ENCODE measurements around the gene ALDH1L1. TPM values are rescaled to one million over a fixed set of nuclear protein-coding genes. Genes with fewer than 3 reads are reported as not detected.

ALDH1L1 gene
- total and polyA plus RNA-seq, 4 donors: 0.51 to 9.0 (median 2.8) TPM

- no peak for DNase-seq
- Histone ChIP-seq H3K9me3 (ENCODE audit: control insufficient read depth in 4 of 4, insufficient read depth in 3 of 4, low read length in 3 of 4) (peaks cover 0 to 3% (median 0%) of the 10 kb centered on the region in 4 donors), H3K4me1 (ENCODE audit: control insufficient read depth in 5 of 5, insufficient read depth in 5 of 5, low read length in 5 of 5) (no peaks in the 10 kb centered on the region), H3K27me3 (ENCODE audit: control insufficient read depth in 3 of 3, insufficient read depth in 3 of 3, low read length in 2 of 3) (no peaks in the 10 kb centered on the region), H3K27ac (ENCODE audit: low read depth in 1 of 2, low read length in 1 of 2) (no peak overlapping the region), H3K4me3 (no peak overlapping the region), H3K9ac (ENCODE audit: insufficient read depth in 1 of 2, low read length in 2 of 2) (no peak overlapping the region), H3K36me3 (ENCODE audit: control insufficient read depth in 4 of 4, insufficient read depth in 4 of 4, low read length in 4 of 4) (no peaks in the 10 kb centered on the region)
- no peak for TF ChIP-seq CTCF (IDR thresholded peaks at IDR 0.05; ENCODE audit: control extremely low read depth, extremely low read depth)
- 89 to 94% methylated on average over 5 of the region's 5 CpGs for WGBS, 2 donors
- no peak for ATAC-seq (ENCODE audit: insufficient read depth, low FRiP score)
Observed at GRCh38 chr3:126161309-126161708, 19.1 kb downstream of the ALDH1L1 start.

GRCh38 chr3:126160243-126161210 lies 19.9 kb downstream of the ALDH1L1 start:
- TF ChIP-seq CTCF (IDR thresholded peaks at IDR 0.05; ENCODE audit: control extremely low read depth, extremely low read depth): no peak
- ATAC-seq (ENCODE audit: insufficient read depth, low FRiP score) (no peak), DNase-seq (no peak)
- Histone ChIP-seq H3K9ac (ENCODE audit: insufficient read depth in 1 of 2, low read length in 2 of 2) (no peak overlapping the region), H3K36me3 (ENCODE audit: control insufficient read depth in 4 of 4, insufficient read depth in 4 of 4, low read length in 4 of 4) (no peaks in the 10 kb centered on the region), H3K4me1 (ENCODE audit: control insufficient read depth in 5 of 5, insufficient read depth in 5 of 5, low read length in 5 of 5) (no peaks in the 10 kb centered on the region), H3K27me3 (ENCODE audit: control insufficient read depth in 3 of 3, insufficient read depth in 3 of 3, low read length in 2 of 3) (no peaks in the 10 kb centered on the region), H3K9me3 (ENCODE audit: control insufficient read depth in 4 of 4, insufficient read depth in 3 of 4, low read length in 3 of 4) (peaks cover 0 to 2% (median 0%) of the 10 kb centered on the region in 4 donors), H3K27ac (ENCODE audit: low read depth in 1 of 2, low read length in 1 of 2) (no peak overlapping the region), H3K4me3 (no peak overlapping the region)
- 88 to 90% methylated on average over 9 to 10 of the region's 10 CpGs for WGBS, 2 donors

- TF ChIP-seq CTCF (IDR thresholded peaks at IDR 0.05; ENCODE audit: control extremely low read depth, extremely low read depth): no peak
- ATAC-seq (ENCODE audit: insufficient read depth, low FRiP score) (no peak), DNase-seq (no peak)
- peaks cover 0 to 2% (median 0%) of the 10 kb centered on the region in 4 donors for H3K9me3 ChIP-seq (ENCODE audit: control insufficient read depth in 4 of 4, insufficient read depth in 3 of 4, low read length in 3 of 4)
- no peaks in the 10 kb centered on the region for H3K4me1 ChIP-seq (ENCODE audit: control insufficient read depth in 5 of 5, insufficient read depth in 5 of 5, low read length in 5 of 5)
- no peak overlapping the region for H3K4me3 ChIP-seq
- 89 to 91% methylated on average over 1 of the region's 1 CpG for WGBS, 2 donors
- no peak overlapping the region for H3K27ac ChIP-seq (ENCODE audit: low read depth in 1 of 2, low read length in 1 of 2)
- no peak overlapping the region for H3K9ac ChIP-seq (ENCODE audit: insufficient read depth in 1 of 2, low read length in 2 of 2)
- H3K27me3 ChIP-seq (ENCODE audit: control insufficient read depth in 3 of 3, insufficient read depth in 3 of 3, low read length in 2 of 3): no peaks in the 10 kb centered on the region
- H3K36me3 ChIP-seq (ENCODE audit: control insufficient read depth in 4 of 4, insufficient read depth in 4 of 4, low read length in 4 of 4): no peaks in the 10 kb centered on the region
Observed at GRCh38 chr3:126159476-126159875, 20.9 kb downstream of the ALDH1L1 start.
